ENCODE data around the gene QSER1. TPM values are rescaled to one million over a fixed set of nuclear protein-coding genes. Genes with fewer than 3 reads are reported as not detected.
"Not testable (repeated sequence)": the region's sequence is repeated elsewhere in the genome, so short reads cannot be mapped to it uniquely, and the experiment has no call there.

Gene QSER1
- total RNA-seq, 4 donors from 2014 or later: 27.0 to 89.0 (median 49.5) TPM

DNA sequence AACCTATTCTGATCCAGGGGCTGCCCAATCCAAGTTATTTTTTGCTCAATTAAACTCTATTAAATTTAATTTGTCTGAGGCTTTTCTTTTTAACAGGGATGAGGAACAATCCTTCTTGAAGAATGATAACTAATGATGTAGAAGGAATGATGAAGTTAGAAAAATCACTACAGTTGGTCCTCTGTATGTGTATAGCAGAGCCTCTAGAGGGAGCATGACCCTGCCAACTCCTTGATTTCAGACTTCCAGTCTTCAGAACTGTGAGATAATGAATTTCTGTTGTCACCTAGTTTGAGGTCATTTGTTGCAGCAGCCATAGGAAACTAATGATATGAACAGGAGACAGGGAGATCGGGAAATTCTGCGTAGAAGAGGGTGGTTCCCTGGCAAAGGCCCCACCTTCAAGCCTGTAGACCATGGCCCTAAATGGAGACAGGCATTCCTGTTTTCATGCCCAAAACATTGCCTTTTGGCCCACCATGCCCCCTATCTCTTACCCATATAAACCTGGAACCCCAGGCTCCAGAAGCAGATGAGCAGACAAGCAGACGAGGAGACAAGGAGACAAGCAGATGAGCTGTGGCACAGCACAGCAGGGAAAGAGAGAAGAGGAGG lies 7.7 kb upstream of the QSER1 start:
- no peaks in the 10 kb centered on the region for H3K36me3 ChIP-seq
- H3K27ac ChIP-seq: no peak overlapping the region
- H3K4me3 ChIP-seq: no peak overlapping the region
- no peaks in the 10 kb centered on the region for H3K9me3 ChIP-seq
- no peak for DNase-seq (ENCODE audit: low spot score in 2 of 2)
- no peak for TF ChIP-seq POLR2AphosphoS5 (IDR thresholded peaks at IDR 0.05)
- TF ChIP-seq, protein P1, sequence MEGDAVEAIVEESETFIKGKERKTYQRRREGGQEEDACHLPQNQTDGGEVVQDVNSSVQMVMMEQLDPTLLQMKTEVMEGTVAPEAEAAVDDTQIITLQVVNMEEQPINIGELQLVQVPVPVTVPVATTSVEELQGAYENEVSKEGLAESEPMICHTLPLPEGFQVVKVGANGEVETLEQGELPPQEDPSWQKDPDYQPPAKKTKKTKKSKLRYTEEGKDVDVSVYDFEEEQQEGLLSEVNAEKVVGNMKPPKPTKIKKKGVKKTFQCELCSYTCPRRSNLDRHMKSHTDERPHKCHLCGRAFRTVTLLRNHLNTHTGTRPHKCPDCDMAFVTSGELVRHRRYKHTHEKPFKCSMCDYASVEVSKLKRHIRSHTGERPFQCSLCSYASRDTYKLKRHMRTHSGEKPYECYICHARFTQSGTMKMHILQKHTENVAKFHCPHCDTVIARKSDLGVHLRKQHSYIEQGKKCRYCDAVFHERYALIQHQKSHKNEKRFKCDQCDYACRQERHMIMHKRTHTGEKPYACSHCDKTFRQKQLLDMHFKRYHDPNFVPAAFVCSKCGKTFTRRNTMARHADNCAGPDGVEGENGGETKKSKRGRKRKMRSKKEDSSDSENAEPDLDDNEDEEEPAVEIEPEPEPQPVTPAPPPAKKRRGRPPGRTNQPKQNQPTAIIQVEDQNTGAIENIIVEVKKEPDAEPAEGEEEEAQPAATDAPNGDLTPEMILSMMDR (IDR thresholded peaks at IDR 0.05): peak in 1 of 2 donors; percentile 27
- no peaks in the 10 kb centered on the region for H3K27me3 ChIP-seq
- no peaks in the 10 kb centered on the region for H3K4me1 ChIP-seq
- 76% methylated on average over 3 of the region's 3 CpGs for WGBS

DNA sequence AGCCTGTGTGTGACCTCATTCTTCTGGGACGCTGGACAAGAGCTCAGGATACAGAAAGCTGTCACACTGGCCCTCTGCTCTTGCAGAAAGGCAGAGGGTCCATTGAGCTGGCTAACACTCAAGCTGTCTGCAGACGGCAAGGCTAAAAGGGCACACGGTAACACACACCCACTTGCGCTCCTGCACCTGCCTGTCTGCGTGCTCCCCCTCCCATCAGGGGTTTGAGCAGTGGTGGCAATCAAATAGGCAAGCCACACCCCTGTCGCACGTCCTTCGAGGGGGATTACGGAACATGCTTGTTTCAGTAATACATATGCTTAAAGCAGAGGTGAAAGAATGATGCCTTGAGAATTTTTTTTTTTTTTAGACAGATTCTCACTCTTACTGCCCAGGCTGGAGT lies 7.1 kb upstream of the QSER1 start:
- Histone ChIP-seq H3K27me3 (no peaks in the 10 kb centered on the region), H3K4me3 (no peak overlapping the region), H3K4me1 (no peaks in the 10 kb centered on the region), H3K27ac (no peak overlapping the region), H3K9me3 (no peaks in the 10 kb centered on the region), H3K36me3 (no peaks in the 10 kb centered on the region)
- WGBS: 89% methylated on average over 9 of the region's 9 CpGs
- no peak for TF ChIP-seq POLR2A (IDR thresholded peaks at IDR 0.05)
- TF ChIP-seq POLR2AphosphoS5 (IDR thresholded peaks at IDR 0.05): no peak
- TF ChIP-seq, protein P1 (IDR thresholded peaks at IDR 0.05): no peak
- no peak for TF ChIP-seq EP300 (IDR thresholded peaks at IDR 0.05)
- DNase-seq (ENCODE audit: low spot score in 2 of 2): no peak

DNA sequence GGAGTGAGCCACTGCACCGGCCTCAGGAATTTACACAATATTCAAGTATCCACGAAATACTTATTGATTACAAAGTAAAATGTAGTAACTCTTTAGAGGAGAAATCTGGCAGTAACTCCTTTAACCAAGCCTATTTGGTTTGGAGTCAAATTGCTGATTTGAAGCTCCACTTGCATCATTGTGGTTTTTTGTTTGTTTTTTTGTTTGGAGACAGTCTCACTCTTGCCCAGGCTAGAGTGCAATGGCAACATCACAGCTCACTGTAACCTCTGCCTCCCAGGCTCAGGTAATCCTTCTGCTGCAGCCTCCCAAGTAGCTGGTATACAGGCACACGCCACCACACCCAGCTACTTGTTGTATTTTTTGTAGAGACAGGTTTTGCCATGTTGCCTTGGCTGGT lies 6.4 kb upstream of the QSER1 start:
- 90% methylated on average over 3 of the region's 3 CpGs for WGBS
- Histone ChIP-seq H3K36me3 (no peaks in the 10 kb centered on the region), H3K9me3 (no peaks in the 10 kb centered on the region), H3K4me3 (no peak overlapping the region), H3K27me3 (no peaks in the 10 kb centered on the region), H3K27ac (no peak overlapping the region), H3K4me1 (no peaks in the 10 kb centered on the region)
- TF ChIP-seq, protein P1 (IDR thresholded peaks at IDR 0.05): no peak
- no peak for TF ChIP-seq EP300 (IDR thresholded peaks at IDR 0.05)
- no peak for TF ChIP-seq POLR2A (IDR thresholded peaks at IDR 0.05)
- TF ChIP-seq POLR2AphosphoS5 (IDR thresholded peaks at IDR 0.05): no peak
- no peak for DNase-seq (ENCODE audit: low spot score in 2 of 2)

DNA sequence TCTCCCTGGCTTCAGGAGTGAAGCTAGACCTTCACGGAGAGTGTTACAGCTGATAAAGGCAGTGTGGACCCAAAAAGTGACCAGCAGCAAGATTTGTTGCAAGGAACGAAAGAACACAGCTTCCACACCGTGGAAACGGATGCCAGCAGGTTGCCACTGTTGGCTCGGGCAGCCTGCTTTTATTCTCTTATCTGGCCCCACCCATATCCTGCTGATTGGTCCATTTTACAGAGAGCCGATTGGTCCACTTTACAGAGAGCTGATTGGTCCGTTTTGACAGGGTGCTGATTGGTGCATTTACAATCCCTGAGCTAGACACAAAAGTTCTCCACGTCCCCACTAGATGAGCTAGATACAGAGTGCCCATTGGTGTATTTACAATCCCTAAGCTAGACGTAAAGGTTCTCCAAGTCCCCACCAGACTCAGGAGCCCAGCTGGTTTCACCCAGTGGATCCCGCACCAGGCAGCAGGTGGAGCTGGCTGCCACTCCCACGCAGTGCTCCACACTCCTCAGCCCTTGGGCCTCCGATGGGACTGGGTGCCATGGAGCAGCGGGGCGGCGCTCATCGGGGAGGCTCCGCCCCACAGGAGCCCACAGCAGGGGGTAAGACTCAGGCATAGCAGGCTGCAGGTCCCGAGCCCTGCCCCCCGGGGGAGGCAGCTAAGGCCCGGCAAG lies 4.8 kb upstream of the QSER1 start:
- not testable (repeated sequence) for H3K36me3 ChIP-seq; DNase-seq (ENCODE audit: low spot score in 2 of 2); H3K9me3 ChIP-seq; H3K4me3 ChIP-seq; H3K4me1 ChIP-seq; H3K27me3 ChIP-seq; H3K27ac ChIP-seq
- WGBS: 97% methylated on average over 17 of the region's 20 CpGs

DNA sequence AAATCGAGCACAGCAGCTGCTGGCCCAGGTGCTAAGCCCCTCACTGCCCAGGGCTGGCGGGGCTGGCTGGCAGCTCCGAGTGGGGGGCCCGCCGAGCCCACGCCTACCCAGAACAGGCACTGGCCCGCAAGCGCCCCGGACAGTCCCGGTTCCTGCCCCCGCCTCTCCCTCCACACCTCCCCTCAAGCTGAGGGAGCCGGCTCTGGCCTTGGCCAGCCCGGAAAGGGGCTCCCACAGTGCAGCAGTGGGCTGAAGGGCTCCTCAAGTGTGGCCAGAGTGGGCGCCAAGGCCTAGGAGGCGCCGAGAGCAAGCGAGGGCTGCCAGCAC lies 4.3 kb upstream of the QSER1 start:
- not testable (repeated sequence) for H3K4me3 ChIP-seq; H3K27ac ChIP-seq; H3K4me1 ChIP-seq; H3K27me3 ChIP-seq; H3K36me3 ChIP-seq; DNase-seq (ENCODE audit: low spot score in 2 of 2); H3K9me3 ChIP-seq
- 91% methylated on average over 13 of the region's 17 CpGs for WGBS

DNA sequence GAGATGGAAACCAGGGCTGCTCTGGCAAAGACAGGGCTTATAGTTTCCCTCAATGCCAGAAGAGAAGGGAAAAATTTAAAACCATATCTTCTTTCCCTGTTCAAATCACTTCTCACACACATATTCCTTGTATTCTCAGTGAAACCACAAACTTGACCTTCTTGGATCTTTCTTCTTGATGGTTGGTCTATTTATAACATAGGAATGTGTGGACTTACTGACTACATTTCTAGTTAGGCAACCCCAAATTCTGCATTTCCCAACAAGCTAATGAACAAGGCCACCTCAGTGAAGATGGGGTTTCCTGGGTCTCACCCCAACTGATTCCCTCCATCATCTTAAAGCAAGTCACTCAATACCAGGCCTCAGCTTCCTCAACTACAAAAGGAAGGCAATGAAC lies 3.8 kb upstream of the QSER1 start:
- H3K27me3 ChIP-seq: no peaks in the 10 kb centered on the region
- no peaks in the 10 kb centered on the region for H3K9me3 ChIP-seq
- DNase-seq (ENCODE audit: low spot score in 2 of 2): no peak
- peaks cover 8% of the 10 kb centered on the region for H3K4me1 ChIP-seq
- H3K27ac ChIP-seq: no peak overlapping the region
- no peak for TF ChIP-seq POLR2A (IDR thresholded peaks at IDR 0.05)
- TF ChIP-seq EP300 (IDR thresholded peaks at IDR 0.05): no peak
- TF ChIP-seq, protein P1 (IDR thresholded peaks at IDR 0.05): no peak
- no peak for TF ChIP-seq POLR2AphosphoS5 (IDR thresholded peaks at IDR 0.05)
- H3K4me3 ChIP-seq: no peak overlapping the region
- H3K36me3 ChIP-seq: no peaks in the 10 kb centered on the region
